Neural crest cell (in vitro differentiated cells): ENCODE results near the gene BORCS5. TPM values are rescaled to one million over a fixed set of nuclear protein-coding genes. Genes with fewer than 3 reads are reported as not detected.

Source experiments
- DNase-seq: peaks from one replicate; pipeline ENCODE4 v3.0.0; 2021; ENCODE audit warnings: low read depth, mixed read lengths, low spot score
- H3K27ac Mint-ChIP-seq: one replicate; pipeline ENCODE4 v1.8.0; 2021; ENCODE audit warnings: mild to moderate bottlenecking, mixed read lengths; ENCODE audit not compliant: unreplicated experiment
- H3K27me3 Mint-ChIP-seq: 2 replicates; pipeline ENCODE4 v1.8.0; 2021; ENCODE audit warnings: low read depth, mild to moderate bottlenecking, mixed read lengths
- H3K36me3 Mint-ChIP-seq: 2 replicates; pipeline ENCODE4 v1.8.0; 2021; ENCODE audit warnings: low read depth, mild to moderate bottlenecking, mixed read lengths
- H3K4me1 Mint-ChIP-seq: 2 replicates; pipeline ENCODE4 v1.8.0; 2021; ENCODE audit warnings: mixed read lengths
- H3K4me3 Mint-ChIP-seq: one replicate; pipeline ENCODE4 v1.8.0; 2021; ENCODE audit warnings: mild to moderate bottlenecking, mixed read lengths
- H3K9me3 Mint-ChIP-seq: 2 replicates; pipeline ENCODE4 v1.8.0; 2021; ENCODE audit warnings: mixed read lengths
- total RNA-seq: library from RNA; stranded (reverse); gene quantifications from 2 replicates; pipeline ENCODE4 v1.2.1, GENCODE V29; 2021
- TF ChIP-seq, protein P1 (sequence below): fragments of 200-600 bp; sonication (generic); conservative IDR thresholded peaks from 2 replicates; pipeline ENCODE4 v1.5.0; 2021; ENCODE audit warnings: antibody characterized with exemption, mild to moderate bottlenecking

BORCS5 gene
- total RNA-seq, 1 donor from 2014 or later: 15.0 TPM

DNA sequence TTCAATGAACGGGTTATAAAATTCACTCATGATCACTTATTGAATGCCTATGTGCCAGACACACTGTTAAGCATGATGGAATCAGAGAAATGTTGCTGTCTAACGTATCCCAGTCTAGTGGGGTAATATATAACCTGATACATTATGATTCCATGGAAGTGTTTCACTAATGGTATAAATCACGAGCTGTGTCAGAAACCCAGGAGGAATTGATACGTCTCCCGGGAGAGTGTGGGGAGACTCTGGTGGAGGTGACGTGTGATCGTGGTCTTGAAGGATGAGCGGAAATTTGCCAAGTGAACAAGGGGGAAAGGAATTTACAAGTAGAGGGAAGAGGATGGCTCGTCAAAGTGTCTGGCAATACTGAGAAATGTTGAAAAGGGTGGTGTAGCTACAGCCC lies 33.3 kb upstream of the BORCS5 start:
- Mint-ChIP-seq H3K36me3 (no peaks in the 10 kb centered on the region), H3K27me3 (no peaks in the 10 kb centered on the region), H3K4me1 (peaks cover 30% of the 10 kb centered on the region), H3K4me3 (no peak overlapping the region), H3K27ac (no peak overlapping the region), H3K9me3 (peaks cover 3% of the 10 kb centered on the region)
- TF ChIP-seq, protein P1, sequence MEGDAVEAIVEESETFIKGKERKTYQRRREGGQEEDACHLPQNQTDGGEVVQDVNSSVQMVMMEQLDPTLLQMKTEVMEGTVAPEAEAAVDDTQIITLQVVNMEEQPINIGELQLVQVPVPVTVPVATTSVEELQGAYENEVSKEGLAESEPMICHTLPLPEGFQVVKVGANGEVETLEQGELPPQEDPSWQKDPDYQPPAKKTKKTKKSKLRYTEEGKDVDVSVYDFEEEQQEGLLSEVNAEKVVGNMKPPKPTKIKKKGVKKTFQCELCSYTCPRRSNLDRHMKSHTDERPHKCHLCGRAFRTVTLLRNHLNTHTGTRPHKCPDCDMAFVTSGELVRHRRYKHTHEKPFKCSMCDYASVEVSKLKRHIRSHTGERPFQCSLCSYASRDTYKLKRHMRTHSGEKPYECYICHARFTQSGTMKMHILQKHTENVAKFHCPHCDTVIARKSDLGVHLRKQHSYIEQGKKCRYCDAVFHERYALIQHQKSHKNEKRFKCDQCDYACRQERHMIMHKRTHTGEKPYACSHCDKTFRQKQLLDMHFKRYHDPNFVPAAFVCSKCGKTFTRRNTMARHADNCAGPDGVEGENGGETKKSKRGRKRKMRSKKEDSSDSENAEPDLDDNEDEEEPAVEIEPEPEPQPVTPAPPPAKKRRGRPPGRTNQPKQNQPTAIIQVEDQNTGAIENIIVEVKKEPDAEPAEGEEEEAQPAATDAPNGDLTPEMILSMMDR: no peak
- DNase-seq: no peak

DNA sequence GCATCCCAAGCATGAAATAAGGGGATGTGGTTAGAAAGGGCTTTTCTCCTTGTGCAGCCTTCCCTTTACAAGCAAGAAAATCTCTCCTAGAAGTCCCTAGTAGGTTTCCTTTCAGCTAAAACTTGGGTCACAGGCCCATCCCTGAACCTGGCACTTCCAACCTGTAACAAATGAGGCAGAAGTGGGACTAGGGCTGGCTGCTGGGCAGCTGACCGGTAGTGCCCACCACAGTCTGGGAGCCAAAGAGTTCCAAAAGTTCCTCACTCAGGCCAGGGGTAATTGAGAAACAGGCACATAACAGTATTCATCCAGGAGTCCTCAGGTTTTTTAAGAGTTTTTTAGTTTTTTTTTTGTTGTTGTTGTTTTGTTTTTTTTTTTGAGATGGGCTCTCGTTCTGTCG lies 30.6 kb upstream of the BORCS5 start:
- no peak for DNase-seq
- Mint-ChIP-seq H3K27ac (no peak overlapping the region), H3K27me3 (no peaks in the 10 kb centered on the region), H3K9me3 (peaks cover 2% of the 10 kb centered on the region), H3K4me3 (no peak overlapping the region), H3K4me1 (peaks cover 17% of the 10 kb centered on the region), H3K36me3 (no peaks in the 10 kb centered on the region)
- TF ChIP-seq, protein P1: no peak

DNA sequence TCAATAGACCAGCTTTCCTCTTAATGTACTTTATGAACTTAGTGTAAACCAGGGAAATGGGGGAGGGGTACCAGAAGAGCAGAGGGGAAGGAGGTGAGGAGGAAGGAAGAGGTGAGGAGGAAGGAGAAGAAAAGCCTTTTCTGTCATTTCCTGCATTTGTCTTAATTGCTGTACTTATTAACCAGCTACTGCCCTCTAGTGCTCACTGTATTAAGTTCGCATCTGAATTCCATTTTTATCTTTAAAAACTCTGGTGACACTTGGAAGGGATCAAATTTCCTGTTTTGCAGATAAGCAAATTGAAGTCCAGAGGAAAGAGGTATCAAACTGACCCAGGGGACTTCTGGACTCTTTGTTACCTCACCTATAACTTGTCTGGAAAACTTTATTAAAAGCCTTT lies 29.1 kb upstream of the BORCS5 start:
- Mint-ChIP-seq H3K27ac (no peak overlapping the region), H3K4me3 (no peak overlapping the region), H3K4me1 (peaks cover 13% of the 10 kb centered on the region), H3K9me3 (no peaks in the 10 kb centered on the region), H3K27me3 (no peaks in the 10 kb centered on the region), H3K36me3 (no peaks in the 10 kb centered on the region)
- TF ChIP-seq, protein P1: peak; percentile 93
- DNase-seq: peak; percentile 21

DNA sequence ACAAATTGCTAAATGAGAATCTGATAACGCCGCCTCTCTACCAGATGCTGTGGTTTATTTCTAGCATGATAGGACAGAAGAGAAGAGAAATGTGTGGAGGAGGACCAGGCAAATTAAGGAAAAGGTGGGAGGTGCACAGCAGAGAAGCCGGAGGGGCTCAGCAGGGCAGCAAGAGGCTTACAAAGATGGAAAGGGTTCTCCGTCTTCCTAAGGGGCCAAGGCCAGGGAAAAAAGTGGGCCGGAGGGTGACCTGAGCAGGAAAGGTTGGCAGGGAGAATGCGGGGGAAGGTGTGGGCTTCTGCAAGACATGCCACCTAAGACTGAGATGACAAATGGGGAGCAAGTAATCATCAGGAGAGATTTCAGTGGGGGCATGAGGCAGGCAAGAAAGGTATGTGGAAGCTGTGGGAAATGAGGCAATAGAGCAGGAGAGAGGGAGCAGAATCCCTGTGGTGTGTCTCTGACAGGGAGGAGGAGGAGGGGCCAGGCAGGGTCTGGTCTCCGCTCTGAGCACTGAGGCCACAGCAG lies 25.6 kb upstream of the BORCS5 start:
- H3K36me3 Mint-ChIP-seq: no peaks in the 10 kb centered on the region
- peaks cover 19% of the 10 kb centered on the region for H3K4me1 Mint-ChIP-seq
- peak overlapping the region; percentile 20 for H3K27ac Mint-ChIP-seq
- no peak overlapping the region for H3K4me3 Mint-ChIP-seq
- DNase-seq: no peak
- TF ChIP-seq, protein P1: no peak
- no peaks in the 10 kb centered on the region for H3K27me3 Mint-ChIP-seq
- H3K9me3 Mint-ChIP-seq: no peaks in the 10 kb centered on the region

DNA sequence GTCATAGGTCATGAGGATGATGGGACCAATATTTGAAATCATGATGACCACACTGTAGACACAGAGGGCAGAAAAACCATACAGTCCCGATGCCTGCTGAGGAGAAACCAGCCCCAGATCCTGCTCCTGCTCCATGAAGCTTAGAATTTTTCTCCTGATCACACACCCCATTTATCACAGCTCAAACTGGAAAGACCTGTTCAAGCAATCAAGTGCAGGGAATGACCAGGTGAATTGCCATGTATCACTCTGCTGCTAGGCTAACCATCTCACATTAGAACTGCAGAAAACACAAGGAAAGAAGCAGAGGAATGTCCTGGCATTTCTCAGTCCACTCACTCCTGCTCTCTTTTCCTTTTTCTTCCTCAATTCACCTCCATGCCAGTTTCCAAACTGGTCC lies 25.0 kb upstream of the BORCS5 start:
- Mint-ChIP-seq H3K27ac (no peak overlapping the region), H3K4me1 (peaks cover 19% of the 10 kb centered on the region), H3K27me3 (no peaks in the 10 kb centered on the region), H3K9me3 (no peaks in the 10 kb centered on the region), H3K36me3 (no peaks in the 10 kb centered on the region), H3K4me3 (no peak overlapping the region)
- no peak for DNase-seq
- TF ChIP-seq, protein P1: no peak
